OCI-LY7 (cell line): Measurements from ENCODE around the gene TRIM67. TPM values are rescaled to one million over a fixed set of nuclear protein-coding genes. Genes with fewer than 3 reads are reported as not detected.

Experiments used
- Bru-seq: library from RNA; stranded (reverse); fragments of 400-500 nt; gene quantifications from one replicate; lab custom pipeline; 2021; lab: Mats Ljungman, UMichigan
- BruChase-seq, 2 experiments: library from RNA; stranded (reverse); fragments of 400-500 nt; gene quantifications; one replicate each; lab custom pipeline; 2021; lab: Mats Ljungman, UMichigan
- BruUV-seq: library from RNA; stranded (reverse); fragments of 400-500 nt; replicated peaks from 2 replicates; lab custom pipeline; 2021; lab: Mats Ljungman, UMichigan
- CTCF ChIA-PET: fragments of 300-600 bp; sonication (Branson Sonifier 250); formaldehyde crosslinking; loops from one replicate; lab custom pipeline; 2022; ENCODE audit warnings: antibody characterized with exemption; ENCODE audit not compliant: unreplicated experiment; lab: Charles Lee
- POLR2A ChIA-PET: fragments of 300-600 bp; sonication (Branson Sonifier 250); formaldehyde crosslinking; loops from one replicate; lab custom pipeline; 2022; ENCODE audit warnings: antibody characterized with exemption; lab: Charles Lee
- DNase-seq: peaks from one replicate; pipeline ENCODE4 v3.0.0-alpha.2; 2015; ENCODE audit warnings: low spot score
- H2AFZ ChIP-seq: fragments of 200-600 bp; sonication (generic), shearing (Covaris generic); 2 replicates; pipeline ENCODE4 v1.6.1; 2014; ENCODE audit warnings: mild to moderate bottlenecking, antibody characterized with exemption, low read length, moderate library complexity
- H3K27ac ChIP-seq: fragments of 200-600 bp; sonication (generic); 2 replicates; pipeline ENCODE4 v1.5.1; 2014; ENCODE audit warnings: mixed run types, low read depth, mild to moderate bottlenecking, moderate library complexity, low read length, inconsistent platforms; ENCODE audit not compliant: poor library complexity, severe bottlenecking
- H3K36me3 ChIP-seq: fragments of 200-600 bp; sonication (generic); 2 replicates; pipeline ENCODE4 v1.6.1; 2014; ENCODE audit warnings: mild to moderate bottlenecking, antibody characterized with exemption, low read length, moderate library complexity, mixed read lengths; ENCODE audit not compliant: insufficient read depth
- H3K4me1 ChIP-seq: fragments of 200-600 bp; sonication (generic); 2 replicates; pipeline ENCODE4 v1.5.1; 2014; ENCODE audit warnings: mild to moderate bottlenecking, low read length; ENCODE audit not compliant: insufficient read depth, poor library complexity, severe bottlenecking
- H3K4me2 ChIP-seq: fragments of 200-600 bp; sonication (generic); 2 replicates; pipeline ENCODE4 v1.6.1; 2014; ENCODE audit warnings: mild to moderate bottlenecking, low read length
- H3K4me3 ChIP-seq: fragments of 200-600 bp; sonication (generic); 2 replicates; pipeline ENCODE4 v1.5.1; 2014; ENCODE audit warnings: mild to moderate bottlenecking, low read depth, low read length; ENCODE audit not compliant: poor library complexity, severe bottlenecking
- H3K79me2 ChIP-seq: fragments of 200-600 bp; sonication (generic); 2 replicates; pipeline ENCODE4 v1.6.1; 2016; ENCODE audit warnings: low read depth, mild to moderate bottlenecking, low read length, moderate library complexity, mixed read lengths; ENCODE audit not compliant: insufficient read depth
- H3K9me2 ChIP-seq: fragments of 200-600 bp; sonication (generic); 2 replicates; pipeline ENCODE4 v1.6.1; 2016; ENCODE audit warnings: mild to moderate bottlenecking, low read length, mixed read lengths; ENCODE audit not compliant: insufficient read depth
- H3K9me3 ChIP-seq: fragments of 200-600 bp; sonication (generic); 2 replicates; pipeline ENCODE4 v1.6.1; 2014; ENCODE audit warnings: mild to moderate bottlenecking, mixed run types, low read length, mixed read lengths
- H4K20me1 ChIP-seq: fragments of 200-600 bp; sonication (generic); 2 replicates; pipeline ENCODE4 v1.6.1; 2014; ENCODE audit warnings: mild to moderate bottlenecking, antibody characterized with exemption, low read length, moderate library complexity, mixed read lengths; ENCODE audit not compliant: insufficient read depth
- EZH2phosphoT487 ChIP-seq: fragments of 200-600 bp; sonication (generic); IDR thresholded peaks from 2 replicates; pipeline ENCODE4 v1.6.1; 2018; ENCODE audit warnings: low read depth, borderline replicate concordance, mild to moderate bottlenecking, mixed run types, antibody characterized with exemption, low read length, moderate library complexity, mixed read lengths
- intact Hi-C: fragments of 100-400 bp; cut with micrococcal nuclease; formaldehyde crosslinking; loops from one replicate; pipeline ENCODE4 v1.10.0; 2022; ENCODE audit not compliant: unreplicated experiment
- long read RNA-seq: library from polyadenylated mRNA; stranded (forward); transcript quantifications from one replicate; pipeline ENCODE4 v2.0.0, GENCODE V29; 2022
- total RNA-seq, 2 experiments: library from RNA; depleted of rRNA in 1 of 2; stranded (reverse); fragments of >200 nt in 1 of 2; shearing (Covaris generic) in 1 of 2; gene quantifications; 2 replicates each; pipeline ENCODE4 v1.2.3, GENCODE V29; 2014 to 2022
- TF ChIP-seq, protein P1 (sequence below): fragments of 200-600 bp; sonication (generic); conservative IDR thresholded peaks from 2 replicates; pipeline ENCODE4 v1.5.1; 2014; ENCODE audit warnings: mild to moderate bottlenecking, antibody characterized with exemption, low read length, moderate library complexity, mixed read lengths

Gene TRIM67
- total RNA-seq (2014; rRNA removed; shearing (Covaris generic)), result 0.03 TPM in 1 of 2 replicates, not detected in the other
- 0.04 and 0.06 TPM in 2 replicates for total RNA-seq (2022)
- percentile 12 among the genes with signal in this experiment for Bru-seq, nascent RNA
- BruChase-seq, experiment 1, labeled RNA remaining after a 6-hour chase, result percentile 6 among the genes with signal in this experiment
- BruChase-seq, experiment 2, labeled RNA remaining after a 2-hour chase, result percentile 6 among the genes with signal in this experiment
- long read RNA-seq, result 0 reads

DNA sequence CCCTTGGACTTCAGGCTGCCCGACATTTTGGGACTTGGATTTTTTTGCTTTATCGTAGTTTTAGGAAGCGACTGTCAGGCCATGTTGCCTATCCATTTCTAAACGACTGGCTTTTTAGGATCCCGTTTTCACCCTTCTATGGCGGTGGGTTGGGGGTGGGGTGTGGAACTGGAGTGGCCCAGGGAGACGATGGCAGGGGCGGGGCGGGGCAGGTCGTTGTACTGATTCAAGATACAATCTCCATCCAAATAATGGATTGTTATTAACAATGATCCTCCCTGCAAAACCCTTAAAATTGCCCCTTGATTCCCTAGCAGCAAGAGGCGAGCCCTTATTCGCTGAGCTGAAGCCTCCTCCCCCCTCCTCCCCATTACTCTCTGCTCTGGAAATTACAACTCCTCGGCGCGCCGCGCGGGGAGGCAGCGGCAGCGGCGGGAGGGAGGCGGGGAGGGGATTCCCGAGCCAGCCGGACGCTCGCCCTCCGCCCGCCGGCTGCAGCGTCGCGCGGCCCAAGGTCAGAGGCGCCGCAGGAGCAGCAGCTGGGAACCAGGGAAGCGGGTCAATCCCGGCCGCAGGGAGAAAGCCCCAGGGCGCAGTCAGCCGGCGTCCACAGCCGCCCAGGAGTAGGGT lies at the start of gene TRIM67:
Gene TRIM67 (plus strand): TSS at position 392 of the 630 bp plus-strand sequence. CDS start 912 bp downstream, outside the sequence.
- Histone ChIP-seq H3K79me2 (no peaks in the 10 kb centered on the region), H2AFZ (no peak within 1 kb of the TSS), H3K9me3 (no peaks in the 10 kb centered on the region), H3K36me3 (no peaks in the 10 kb centered on the region), H3K27ac (no peak within 1 kb of the TSS), H3K4me1 (no peaks in the 10 kb centered on the region), H4K20me1 (no peaks in the 10 kb centered on the region), H3K9me2 (no peaks in the 10 kb centered on the region), H3K4me3 (no peak within 1 kb of the TSS), H3K4me2 (no peak within 1 kb of the TSS)
- ChIA-PET CTCF (no interaction called here), POLR2A (no interaction called here)
- intact Hi-C loops, result no loop called here
- no peak for DNase-seq
- no peak for TF ChIP-seq EZH2phosphoT487
- TF ChIP-seq, protein P1, sequence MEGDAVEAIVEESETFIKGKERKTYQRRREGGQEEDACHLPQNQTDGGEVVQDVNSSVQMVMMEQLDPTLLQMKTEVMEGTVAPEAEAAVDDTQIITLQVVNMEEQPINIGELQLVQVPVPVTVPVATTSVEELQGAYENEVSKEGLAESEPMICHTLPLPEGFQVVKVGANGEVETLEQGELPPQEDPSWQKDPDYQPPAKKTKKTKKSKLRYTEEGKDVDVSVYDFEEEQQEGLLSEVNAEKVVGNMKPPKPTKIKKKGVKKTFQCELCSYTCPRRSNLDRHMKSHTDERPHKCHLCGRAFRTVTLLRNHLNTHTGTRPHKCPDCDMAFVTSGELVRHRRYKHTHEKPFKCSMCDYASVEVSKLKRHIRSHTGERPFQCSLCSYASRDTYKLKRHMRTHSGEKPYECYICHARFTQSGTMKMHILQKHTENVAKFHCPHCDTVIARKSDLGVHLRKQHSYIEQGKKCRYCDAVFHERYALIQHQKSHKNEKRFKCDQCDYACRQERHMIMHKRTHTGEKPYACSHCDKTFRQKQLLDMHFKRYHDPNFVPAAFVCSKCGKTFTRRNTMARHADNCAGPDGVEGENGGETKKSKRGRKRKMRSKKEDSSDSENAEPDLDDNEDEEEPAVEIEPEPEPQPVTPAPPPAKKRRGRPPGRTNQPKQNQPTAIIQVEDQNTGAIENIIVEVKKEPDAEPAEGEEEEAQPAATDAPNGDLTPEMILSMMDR, result no peak
- BruUV-seq, result no TSS peak

DNA sequence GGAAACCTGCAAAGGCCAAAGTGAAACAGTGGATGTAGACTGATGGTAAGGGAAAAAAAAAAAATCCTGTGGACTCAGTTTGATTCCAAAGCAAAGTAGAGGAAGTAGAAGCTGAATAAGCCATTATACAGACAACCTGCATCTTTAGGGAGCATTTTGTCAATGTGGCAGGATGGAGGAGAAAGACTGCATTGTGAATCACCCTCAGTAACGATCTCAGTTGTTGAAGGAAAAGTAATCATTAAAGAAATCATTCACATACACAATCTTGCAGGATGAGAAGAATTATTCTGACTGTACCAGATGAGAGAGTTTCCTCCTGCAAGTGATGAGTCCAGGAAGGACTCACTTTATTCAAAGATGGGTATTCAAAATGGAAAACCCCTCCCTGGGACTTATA lies 45.1 kb upstream of the TRIM67 start:
- H3K36me3 ChIP-seq, result no peaks in the 10 kb centered on the region
- no TSS peak for BruUV-seq
- no peaks in the 10 kb centered on the region for H4K20me1 ChIP-seq
- no peak overlapping the region for H3K27ac ChIP-seq
- H2AFZ ChIP-seq, result no peak overlapping the region
- intact Hi-C loops, result no loop called here
- H3K4me1 ChIP-seq, result no peaks in the 10 kb centered on the region
- TF ChIP-seq, protein P1, result no peak
- no peak for TF ChIP-seq EZH2phosphoT487
- ChIA-PET POLR2A (no interaction called here), CTCF (no interaction called here)
- no peaks in the 10 kb centered on the region for H3K79me2 ChIP-seq
- DNase-seq, result no peak
- H3K4me2 ChIP-seq, result no peak overlapping the region
- H3K9me2 ChIP-seq, result no peaks in the 10 kb centered on the region
- no peak overlapping the region for H3K4me3 ChIP-seq
- no peaks in the 10 kb centered on the region for H3K9me3 ChIP-seq
